OCI-LY7 (cell line): ENCODE results near the gene HCN3. TPM values are rescaled to one million over a fixed set of nuclear protein-coding genes. Genes with fewer than 3 reads are reported as not detected.
"Not testable (repeated sequence)": the region's sequence is repeated elsewhere in the genome, so short reads cannot be mapped to it uniquely, and the experiment has no call there.

Experiments
- BruUV-seq: library from RNA; stranded (reverse); fragments of 400-500 nt; replicated peaks from 2 replicates; lab custom pipeline; 2021; lab: Mats Ljungman, UMichigan
- CTCF ChIA-PET: fragments of 300-600 bp; sonication (Branson Sonifier 250); formaldehyde crosslinking; loops from one replicate; lab custom pipeline; 2022; ENCODE audit warnings: antibody characterized with exemption; ENCODE audit not compliant: unreplicated experiment; lab: Charles Lee
- POLR2A ChIA-PET: fragments of 300-600 bp; sonication (Branson Sonifier 250); formaldehyde crosslinking; loops from one replicate; lab custom pipeline; 2022; ENCODE audit warnings: antibody characterized with exemption; lab: Charles Lee
- DNase-seq: peaks from one replicate; pipeline ENCODE4 v3.0.0-alpha.2; 2015; ENCODE audit warnings: low spot score
- H2AFZ ChIP-seq: fragments of 200-600 bp; sonication (generic), shearing (Covaris generic); 2 replicates; pipeline ENCODE4 v1.6.1; 2014; ENCODE audit warnings: mild to moderate bottlenecking, antibody characterized with exemption, low read length, moderate library complexity
- H3K27ac ChIP-seq: fragments of 200-600 bp; sonication (generic); 2 replicates; pipeline ENCODE4 v1.5.1; 2014; ENCODE audit warnings: mixed run types, low read depth, mild to moderate bottlenecking, moderate library complexity, low read length, inconsistent platforms; ENCODE audit not compliant: poor library complexity, severe bottlenecking
- H3K36me3 ChIP-seq: fragments of 200-600 bp; sonication (generic); 2 replicates; pipeline ENCODE4 v1.6.1; 2014; ENCODE audit warnings: mild to moderate bottlenecking, antibody characterized with exemption, low read length, moderate library complexity, mixed read lengths; ENCODE audit not compliant: insufficient read depth
- H3K4me1 ChIP-seq: fragments of 200-600 bp; sonication (generic); 2 replicates; pipeline ENCODE4 v1.5.1; 2014; ENCODE audit warnings: mild to moderate bottlenecking, low read length; ENCODE audit not compliant: insufficient read depth, poor library complexity, severe bottlenecking
- H3K4me2 ChIP-seq: fragments of 200-600 bp; sonication (generic); 2 replicates; pipeline ENCODE4 v1.6.1; 2014; ENCODE audit warnings: mild to moderate bottlenecking, low read length
- H3K4me3 ChIP-seq: fragments of 200-600 bp; sonication (generic); 2 replicates; pipeline ENCODE4 v1.5.1; 2014; ENCODE audit warnings: mild to moderate bottlenecking, low read depth, low read length; ENCODE audit not compliant: poor library complexity, severe bottlenecking
- H3K79me2 ChIP-seq: fragments of 200-600 bp; sonication (generic); 2 replicates; pipeline ENCODE4 v1.6.1; 2016; ENCODE audit warnings: low read depth, mild to moderate bottlenecking, low read length, moderate library complexity, mixed read lengths; ENCODE audit not compliant: insufficient read depth
- H3K9me2 ChIP-seq: fragments of 200-600 bp; sonication (generic); 2 replicates; pipeline ENCODE4 v1.6.1; 2016; ENCODE audit warnings: mild to moderate bottlenecking, low read length, mixed read lengths; ENCODE audit not compliant: insufficient read depth
- H3K9me3 ChIP-seq: fragments of 200-600 bp; sonication (generic); 2 replicates; pipeline ENCODE4 v1.6.1; 2014; ENCODE audit warnings: mild to moderate bottlenecking, mixed run types, low read length, mixed read lengths
- H4K20me1 ChIP-seq: fragments of 200-600 bp; sonication (generic); 2 replicates; pipeline ENCODE4 v1.6.1; 2014; ENCODE audit warnings: mild to moderate bottlenecking, antibody characterized with exemption, low read length, moderate library complexity, mixed read lengths; ENCODE audit not compliant: insufficient read depth
- CTCF ChIP-seq: fragments of 200-600 bp; sonication (generic); conservative IDR thresholded peaks from 2 replicates; pipeline ENCODE4 v1.5.1; 2014; ENCODE audit warnings: mild to moderate bottlenecking, antibody characterized with exemption, low read length, moderate library complexity, mixed read lengths
- EZH2phosphoT487 ChIP-seq: fragments of 200-600 bp; sonication (generic); IDR thresholded peaks from 2 replicates; pipeline ENCODE4 v1.6.1; 2018; ENCODE audit warnings: low read depth, borderline replicate concordance, mild to moderate bottlenecking, mixed run types, antibody characterized with exemption, low read length, moderate library complexity, mixed read lengths
- intact Hi-C: fragments of 100-400 bp; cut with micrococcal nuclease; formaldehyde crosslinking; loops from one replicate; pipeline ENCODE4 v1.10.0; 2022; ENCODE audit not compliant: unreplicated experiment
- total RNA-seq, 2 experiments: library from RNA; depleted of rRNA in 1 of 2; stranded (reverse); fragments of >200 nt in 1 of 2; shearing (Covaris generic) in 1 of 2; gene quantifications; 2 replicates each; pipeline ENCODE4 v1.2.3, GENCODE V29; 2014 to 2022

HCN3 gene
- total RNA-seq, 2 experiments from 2014 or later: 6.7 to 19.2 TPM

- DNase-seq: no peak
- CTCF ChIA-PET: interaction anchor here (0.9 kb wide), 1 partner anchor 76 kb away, joined by 3 read pairs; no protein-coding TSS in a partner anchor
- no TSS peak for BruUV-seq
- intact Hi-C loops: no loop called here
- Histone ChIP-seq H3K79me2 (no peaks in the 10 kb centered on the region), H3K4me1 (peaks cover 11% of the 10 kb centered on the region), H2AFZ (no peak overlapping the region), H3K4me3 (no peak overlapping the region), H3K9me3 (no peaks in the 10 kb centered on the region), H3K9me2 (no peaks in the 10 kb centered on the region), H4K20me1 (no peaks in the 10 kb centered on the region), H3K27ac (no peak overlapping the region), H3K4me2 (no peak overlapping the region), H3K36me3 (peaks cover 17% of the 10 kb centered on the region)
- POLR2A ChIA-PET: no interaction called here
- TF ChIP-seq CTCF (no peak), EZH2phosphoT487 (no peak)
These were observed 49.4 kb downstream of the HCN3 start for GRCh38 chr1:155326631-155327037.

- Histone ChIP-seq H3K27ac (no peak overlapping the region), H3K4me2 (no peak overlapping the region), H3K79me2 (no peaks in the 10 kb centered on the region), H2AFZ (no peak overlapping the region), H3K4me1 (peaks cover 4% of the 10 kb centered on the region), H3K9me3 (no peaks in the 10 kb centered on the region), H3K9me2 (no peaks in the 10 kb centered on the region), H3K36me3 (peaks cover 16% of the 10 kb centered on the region), H4K20me1 (no peaks in the 10 kb centered on the region), H3K4me3 (no peak overlapping the region)
- no peak for TF ChIP-seq CTCF
- TF ChIP-seq EZH2phosphoT487: no peak
- DNase-seq: no peak
- ChIA-PET CTCF (interaction anchor here (0.8 kb wide), 1 partner anchor 77 kb away, joined by 4 read pairs; no protein-coding TSS in a partner anchor), POLR2A (no interaction called here)
- intact Hi-C loops: no loop called here
- no TSS peak for BruUV-seq
These were observed 50.7 kb downstream of the HCN3 start for GRCh38 chr1:155327981-155328380.

GRCh38 chr1:155328856-155329255, 51.6 kb downstream of the HCN3 start:
- H2AFZ ChIP-seq, H3K4me2 ChIP-seq, intact Hi-C loops, H3K9me3 ChIP-seq, H3K27ac ChIP-seq, BruUV-seq, H4K20me1 ChIP-seq, DNase-seq, H3K4me3 ChIP-seq, H3K9me2 ChIP-seq, H3K79me2 ChIP-seq, H3K4me1 ChIP-seq, POLR2A ChIA-PET: not testable (repeated sequence)
- peaks cover 24% of the 10 kb centered on the region for H3K36me3 ChIP-seq
- CTCF ChIA-PET: interaction anchor here (0.8 kb wide), 1 partner anchor 78 kb away, joined by 4 read pairs; no protein-coding TSS in a partner anchor
